HUES64 (cell line): ENCODE measurements around the gene SUSD6.
A peak's percentile ranks its signal among the peaks of the same experiment; 100 is the strongest.

Experiments used
- H3K27ac ChIP-seq: 2 replicates; pipeline ENCODE4 v1.7.0; 2013; ENCODE audit warnings: low read depth, low read length, inconsistent platforms
- H3K27me3 ChIP-seq: 2 replicates; pipeline ENCODE4 v1.6.1; 2013; ENCODE audit warnings: mild to moderate bottlenecking, low read length; ENCODE audit not compliant: insufficient read depth
- H3K36me3 ChIP-seq: 2 replicates; pipeline ENCODE4 v1.6.1; 2013; ENCODE audit warnings: mild to moderate bottlenecking, low read length; ENCODE audit not compliant: insufficient read depth
- H3K4me1 ChIP-seq: 2 replicates; pipeline ENCODE4 v1.6.1; 2013; ENCODE audit warnings: mild to moderate bottlenecking, low read length, moderate library complexity; ENCODE audit not compliant: insufficient read depth
- H3K4me3 ChIP-seq: 2 replicates; pipeline ENCODE4 v1.5.1; 2013; ENCODE audit warnings: mild to moderate bottlenecking, low read length, moderate library complexity
- H3K9ac ChIP-seq: 2 replicates; pipeline ENCODE4 v1.6.1; 2013; ENCODE audit warnings: mild to moderate bottlenecking, low read depth, low read length
- H3K9me3 ChIP-seq: 2 replicates; pipeline ENCODE4 v1.6.1; 2013; ENCODE audit warnings: low read depth, low read length; ENCODE audit not compliant: insufficient read depth
- WGBS: fragments of 150-250, 120-280 bp; methylation state at CpG from one replicate; pipeline ENCODE4 v1.1.7; 2013; ENCODE audit warnings: missing lambda C conversion rate; 5-methylcytosine and 5-hydroxymethylcytosine counted together

SUSD6 gene

GRCh38 chr14:69574263-69574953, 37.0 kb upstream of the SUSD6 start, which contains the start of gene CCDC177:
Gene CCDC177, minus strand, starts transcription at chr14:69574871. Its CDS starts 1,249 bp downstream, at chr14:69573622.
- Histone ChIP-seq H3K36me3 (no peaks in the 10 kb centered on the region), H3K4me3 (peak within 1 kb of the TSS; percentile 66), H3K9me3 (peaks cover 7% of the 10 kb centered on the region; the same call in 1 of the 2 replicates), H3K4me1 (0 out of 2 replicates have a peak, but pooled peaks cover 3% of the 10 kb centered on the region), H3K27ac (peak within 1 kb of the TSS; percentile 10; the same call in 1 of the 2 replicates), H3K9ac (peak within 1 kb of the TSS; percentile 59; the same call in 1 of the 2 replicates), H3K27me3 (peaks cover 62% of the 10 kb centered on the region)
- 1% methylated on average over 43 of the region's 52 CpGs for WGBS

- peaks cover 57% of the 10 kb centered on the region for H3K27me3 ChIP-seq
Observed at GRCh38 chr14:69574954-69575295, 36.5 kb upstream of the SUSD6 start.

DNA sequence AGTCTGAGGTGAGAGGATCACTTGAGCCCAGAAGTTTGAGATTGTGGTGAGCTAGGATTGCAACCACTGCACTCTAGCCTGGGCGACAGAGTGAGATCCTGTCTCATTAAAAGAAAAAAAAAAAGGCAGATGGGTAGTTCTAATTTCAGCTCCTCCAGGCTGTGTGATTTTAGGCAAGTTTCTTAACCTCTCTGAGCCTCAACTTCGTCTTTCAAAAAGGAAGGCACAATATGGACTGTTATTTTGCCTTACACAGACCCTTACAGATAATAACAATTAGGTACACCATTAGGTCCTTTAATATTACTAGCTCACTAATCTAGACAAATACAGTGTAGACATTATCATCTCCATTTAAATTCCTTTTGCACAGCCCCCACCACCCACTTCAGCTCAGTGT, 31.9 kb upstream of the SUSD6 start:
- H3K27ac ChIP-seq, result no peak overlapping the region
- no peaks in the 10 kb centered on the region for H3K36me3 ChIP-seq
- H3K9ac ChIP-seq, result no peak overlapping the region
- no peaks in the 10 kb centered on the region for H3K9me3 ChIP-seq
- 0 out of 2 replicates have a peak, but pooled peaks cover 3% of the 10 kb centered on the region for H3K4me1 ChIP-seq
- 97% methylated on average over 2 of the region's 2 CpGs for WGBS
- peaks cover 12% of the 10 kb centered on the region for H3K27me3 ChIP-seq
- H3K4me3 ChIP-seq, result no peak overlapping the region

More at GRCh38 chr14:69574954-69575295, 36.5 kb upstream of the SUSD6 start:
- Histone ChIP-seq H3K27ac (no peak overlapping the region), H3K4me3 (peak overlapping the region; percentile 66), H3K9ac (no peak overlapping the region), H3K4me1 (0 out of 2 replicates have a peak, but pooled peaks cover 3% of the 10 kb centered on the region), H3K36me3 (no peaks in the 10 kb centered on the region), H3K9me3 (peaks cover 7% of the 10 kb centered on the region; the same call in 1 of the 2 replicates)
- 62% methylated on average over 4 of the region's 5 CpGs for WGBS

DNA sequence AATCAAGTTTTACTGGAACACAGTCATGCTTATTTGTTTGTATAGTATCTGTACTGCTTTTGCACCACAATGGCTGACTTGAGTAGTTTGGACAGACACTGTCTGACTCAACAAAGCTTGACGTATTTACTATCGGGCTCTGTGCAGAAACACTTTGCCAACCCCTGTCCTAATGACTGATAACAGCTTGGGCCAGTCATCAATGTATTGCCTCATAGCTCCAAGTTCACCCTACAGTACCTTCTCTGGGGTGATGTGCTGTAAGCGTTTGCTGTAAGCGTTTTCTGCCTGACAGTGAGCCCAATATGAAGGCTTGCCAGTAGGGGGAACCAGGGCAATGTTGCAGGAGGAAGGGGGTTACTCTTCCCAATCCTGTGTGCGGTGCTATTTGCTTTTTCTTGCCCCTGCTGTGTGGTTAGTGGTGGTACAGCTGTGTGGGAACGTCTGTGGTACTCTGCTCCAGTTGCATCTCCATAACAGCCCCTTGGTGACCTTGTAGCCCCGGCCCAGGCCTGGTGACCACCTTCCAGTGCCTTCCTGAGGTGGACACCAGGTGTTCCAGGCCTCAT, 31.3 kb upstream of the SUSD6 start:
- H3K36me3 ChIP-seq, result no peaks in the 10 kb centered on the region
- H3K9me3 ChIP-seq, result no peaks in the 10 kb centered on the region
- H3K27me3 ChIP-seq, result peaks cover 6% of the 10 kb centered on the region; the same call in 1 of the 2 replicates
- H3K9ac ChIP-seq, result no peak overlapping the region
- H3K27ac ChIP-seq, result no peak overlapping the region
- WGBS, result 35% methylated on average over 7 of the region's 7 CpGs
- H3K4me3 ChIP-seq, result no peak overlapping the region
- no peaks in the 10 kb centered on the region for H3K4me1 ChIP-seq

DNA sequence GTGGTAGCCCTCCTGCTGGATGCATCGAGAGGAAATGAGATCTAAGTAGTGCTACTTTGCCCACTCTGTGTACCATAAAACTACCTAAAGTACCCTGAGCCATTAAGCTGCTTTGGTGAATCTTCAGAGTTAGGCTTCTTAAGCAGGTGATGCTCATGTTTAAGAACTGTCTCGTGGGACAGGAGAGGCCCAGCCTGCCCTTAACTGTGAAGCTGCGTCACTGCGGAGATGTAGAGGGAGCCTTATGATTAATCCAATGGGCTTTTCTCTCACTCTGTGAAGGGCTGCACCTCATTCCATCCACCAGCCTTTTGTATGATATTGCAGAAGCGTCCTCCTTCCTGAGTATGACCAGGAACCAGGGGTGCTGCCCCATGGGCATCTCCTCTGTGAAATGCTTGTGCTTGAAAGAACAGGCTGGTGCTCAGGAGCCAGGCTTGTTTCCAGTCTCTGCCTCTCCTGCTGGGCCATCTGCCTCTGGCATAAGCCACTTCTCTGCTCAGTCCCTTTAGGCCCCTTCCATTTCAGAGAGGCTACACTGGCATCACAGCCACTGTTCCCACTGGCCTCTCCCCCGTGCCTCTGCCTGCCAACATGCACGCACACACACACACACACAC, 30.0 kb upstream of the SUSD6 start:
- Histone ChIP-seq H3K4me3 (no peak overlapping the region), H3K9ac (no peak overlapping the region), H3K9me3 (no peaks in the 10 kb centered on the region), H3K27me3 (no peaks in the 10 kb centered on the region), H3K4me1 (no peaks in the 10 kb centered on the region), H3K27ac (no peak overlapping the region), H3K36me3 (no peaks in the 10 kb centered on the region)
- 93% methylated on average over 7 of the region's 7 CpGs for WGBS

GRCh38 chr14:69582212-69582611, 29.2 kb upstream of the SUSD6 start:
- no peak overlapping the region for H3K27ac ChIP-seq
- no peak overlapping the region for H3K9ac ChIP-seq

DNA sequence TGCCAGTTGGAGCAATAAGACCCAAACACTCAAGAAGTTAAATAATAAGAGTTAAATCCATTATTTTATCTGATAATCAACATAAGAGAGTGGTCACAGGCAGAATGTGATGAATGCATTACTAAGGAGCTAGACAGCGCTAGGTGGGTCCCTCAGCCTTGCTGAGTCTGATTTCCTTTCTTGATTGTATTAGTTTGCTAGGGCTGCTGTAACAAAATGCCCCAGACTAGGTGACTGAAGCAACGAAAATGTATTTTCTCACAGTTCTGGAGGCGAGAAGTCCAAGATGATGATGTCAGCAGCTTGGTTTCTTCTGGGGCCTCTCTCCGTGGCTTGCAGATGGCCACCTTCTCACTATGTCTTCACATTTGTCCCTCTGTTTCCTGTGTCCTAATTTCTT, 28.6 kb upstream of the SUSD6 start:
- Histone ChIP-seq H3K4me1 (no peaks in the 10 kb centered on the region), H3K36me3 (no peaks in the 10 kb centered on the region), H3K9ac (no peak overlapping the region), H3K9me3 (no peaks in the 10 kb centered on the region), H3K27ac (no peak overlapping the region), H3K27me3 (no peaks in the 10 kb centered on the region), H3K4me3 (no peak overlapping the region)
- WGBS, result 94% methylated on average over 4 of the region's 4 CpGs

More at GRCh38 chr14:69582212-69582611, 29.2 kb upstream of the SUSD6 start:
- Histone ChIP-seq H3K27me3 (no peaks in the 10 kb centered on the region), H3K4me1 (no peaks in the 10 kb centered on the region), H3K4me3 (no peak overlapping the region), H3K36me3 (no peaks in the 10 kb centered on the region), H3K9me3 (no peaks in the 10 kb centered on the region)
- 75% methylated on average over 1 of the region's 1 CpG for WGBS

- H3K27ac ChIP-seq, result no peak overlapping the region
- no peaks in the 10 kb centered on the region for H3K4me1 ChIP-seq
- no peak overlapping the region for H3K9ac ChIP-seq
- 89% methylated on average over 1 of the region's 1 CpG for WGBS
- no peaks in the 10 kb centered on the region for H3K36me3 ChIP-seq
- no peaks in the 10 kb centered on the region for H3K27me3 ChIP-seq
- H3K4me3 ChIP-seq, result no peak overlapping the region
- H3K9me3 ChIP-seq, result no peaks in the 10 kb centered on the region
Observed at GRCh38 chr14:69584389-69584788, 27.0 kb upstream of the SUSD6 start.

- no peak overlapping the region for H3K4me3 ChIP-seq
- H3K27me3 ChIP-seq, result no peaks in the 10 kb centered on the region
- no peak overlapping the region for H3K9ac ChIP-seq
- 89% methylated on average over 4 of the region's 4 CpGs for WGBS
- no peaks in the 10 kb centered on the region for H3K9me3 ChIP-seq
- no peaks in the 10 kb centered on the region for H3K36me3 ChIP-seq
- H3K27ac ChIP-seq, result no peak overlapping the region
- H3K4me1 ChIP-seq, result no peaks in the 10 kb centered on the region
Observed at GRCh38 chr14:69586404-69586803, 25.0 kb upstream of the SUSD6 start.

GRCh38 chr14:69587389-69587788, 24.0 kb upstream of the SUSD6 start:
- no peaks in the 10 kb centered on the region for H3K27me3 ChIP-seq
- H3K36me3 ChIP-seq, result no peaks in the 10 kb centered on the region
- no peak overlapping the region for H3K4me3 ChIP-seq
- no peaks in the 10 kb centered on the region for H3K9me3 ChIP-seq
- H3K9ac ChIP-seq, result no peak overlapping the region
- WGBS, result 91% methylated on average over 8 of the region's 8 CpGs
- H3K27ac ChIP-seq, result no peak overlapping the region
- no peaks in the 10 kb centered on the region for H3K4me1 ChIP-seq

GRCh38 chr14:69591317-69591716, 20.1 kb upstream of the SUSD6 start:
- Histone ChIP-seq H3K27me3 (no peaks in the 10 kb centered on the region), H3K9me3 (no peaks in the 10 kb centered on the region), H3K4me1 (0 out of 2 replicates have a peak, but pooled peaks cover 4% of the 10 kb centered on the region), H3K36me3 (no peaks in the 10 kb centered on the region), H3K4me3 (no peak overlapping the region), H3K27ac (no peak overlapping the region), H3K9ac (no peak overlapping the region)
- WGBS, result 90% methylated on average over 2 of the region's 2 CpGs
